ENCODE measurements around the gene C6orf118.

The C6orf118 gene

DNA sequence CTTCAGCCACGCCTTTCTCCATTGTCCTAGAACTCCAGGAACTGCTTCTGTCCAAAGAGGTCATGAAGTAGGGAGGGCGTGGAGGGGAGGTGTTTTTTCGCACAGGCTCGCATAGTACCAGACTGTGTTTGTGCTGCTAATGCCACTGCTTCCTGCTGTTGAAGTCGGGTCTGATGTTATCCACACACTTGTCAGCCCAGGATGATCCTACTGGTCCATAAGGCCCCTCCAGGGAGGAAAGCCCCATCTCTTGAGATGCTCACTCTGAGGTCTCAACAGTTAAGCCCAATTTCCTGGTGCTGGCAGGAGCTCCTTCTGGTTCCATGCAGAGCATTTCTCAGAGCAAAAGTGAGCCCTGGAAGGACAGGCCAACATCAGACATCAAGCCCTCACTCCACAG lies 65.6 kb downstream of the C6orf118 start:
- no peak for DNase-seq

- no peak for DNase-seq
Measured at GRCh38 chr6:165236326-165236725, 73.1 kb downstream of the C6orf118 start.

DNA sequence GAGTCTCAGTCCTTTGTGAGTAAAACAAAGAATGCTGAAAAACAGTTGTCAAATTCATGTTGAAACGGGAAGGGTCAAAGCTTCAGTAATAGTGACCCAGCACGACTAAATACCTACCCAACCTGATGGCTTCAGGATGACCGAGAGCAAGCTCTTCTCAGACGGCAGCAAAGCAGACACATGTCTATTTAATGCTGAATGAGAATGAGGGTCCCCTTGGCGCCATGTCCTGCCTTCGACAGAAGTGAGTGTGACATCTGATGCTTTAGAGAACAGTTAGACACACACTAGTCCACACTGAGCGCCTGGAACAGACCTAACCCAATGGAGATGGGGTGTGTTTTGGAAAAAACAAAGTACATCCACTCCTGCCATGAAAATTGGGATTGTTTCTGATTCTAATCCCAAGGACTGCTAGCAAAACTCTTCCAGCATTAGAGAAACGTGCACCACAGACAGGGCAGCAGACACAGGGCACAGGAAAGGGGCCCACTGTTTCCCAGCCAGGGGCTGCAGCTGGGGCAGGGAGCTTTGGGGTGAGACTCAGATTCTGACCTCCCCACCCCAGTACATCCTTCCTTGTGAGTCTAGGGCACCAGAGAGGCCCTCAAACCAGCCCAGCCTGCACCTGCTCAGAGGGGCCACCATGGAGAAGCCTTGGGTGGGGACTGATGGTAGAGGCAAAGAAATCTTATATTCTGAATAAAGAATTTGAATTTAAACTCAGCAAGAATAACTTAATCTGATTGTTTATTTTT lies 76.5 kb downstream of the C6orf118 start:
- no peak for DNase-seq

DNA sequence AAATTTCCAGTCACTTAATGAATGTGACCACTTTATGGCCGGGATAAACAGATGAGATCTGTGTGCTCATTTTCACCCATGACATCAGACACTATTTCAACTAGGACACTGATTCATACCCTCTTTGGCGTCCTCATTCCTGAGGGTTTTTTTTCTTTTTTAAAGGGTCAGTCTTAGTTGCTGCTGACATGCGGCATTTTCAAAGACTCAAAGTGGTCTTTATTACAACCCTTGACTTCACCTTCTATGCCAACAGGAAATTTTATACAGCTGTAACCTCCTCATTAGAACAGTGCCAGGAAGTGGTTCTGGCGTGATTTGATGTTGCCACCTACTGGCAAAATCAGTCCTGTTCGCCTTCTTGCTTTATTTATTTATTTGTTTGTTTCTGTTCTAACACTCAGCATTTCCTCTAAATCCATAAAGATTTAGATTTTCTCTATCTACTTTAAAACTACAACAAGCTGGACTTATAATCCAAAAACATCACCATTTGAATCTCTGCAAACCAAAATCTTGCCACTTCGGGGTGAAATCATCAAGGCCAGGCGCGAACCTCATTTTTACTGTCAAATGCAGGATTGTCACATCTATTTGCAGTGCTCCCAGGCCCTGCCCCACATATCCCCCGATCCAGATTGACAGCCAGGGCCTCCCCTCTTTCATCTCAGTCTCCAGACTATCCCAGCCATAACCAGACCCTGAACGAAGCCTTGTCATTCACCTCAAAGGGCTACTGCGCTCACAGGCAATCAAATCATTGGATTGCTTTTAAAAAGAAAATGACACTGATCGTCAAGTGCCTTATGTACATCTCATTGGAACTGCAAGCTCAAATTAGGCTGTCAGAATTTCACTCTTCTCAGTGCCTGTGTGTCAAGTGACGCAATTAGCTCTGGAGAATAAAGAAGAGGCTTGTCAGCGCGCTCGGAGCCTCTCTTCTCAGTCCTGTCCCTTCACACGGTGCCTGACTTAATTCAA lies 77.5 kb downstream of the C6orf118 start:
- DNase-seq: peak; percentile 4

GRCh38 chr6:165231177-165231576 lies 78.2 kb downstream of the C6orf118 start:
- no peak for DNase-seq

Data from NCI-H2081 treated with DMSO at 0.1 percent for 48 hours (cell line).